Kidney (tissue), 14 donors: Measurements from ENCODE around the gene PITPNM3. TPM values are rescaled to one million over a fixed set of nuclear protein-coding genes. Genes with fewer than 3 reads are reported as not detected.

Experiments used
- DNase-seq, 5 donors: peaks; one replicate each; pipeline ENCODE4 v3.0.0-alpha.2; 2013 to 2020
- FAIRE-seq: peaks from 2 replicates; lab custom pipeline; 2012; peaks lifted over from hg19 to GRCh38; lab: Jason Lieb, UNC
- H3K27ac ChIP-seq, 2 donors: one replicate each; pipeline ENCODE4 v1.7.0; 2013; ENCODE audit warnings: low read depth in 2 of 2, low read length in 2 of 2, inconsistent platforms in 1 of 2
- H3K27me3 ChIP-seq: one replicate; pipeline ENCODE4 v1.7.1; 2013; ENCODE audit warnings: low read length, inconsistent platforms; ENCODE audit not compliant: control insufficient read depth, insufficient read depth
- H3K36me3 ChIP-seq, 3 donors: one replicate each; pipeline versions ENCODE4 v1.7.0 to v1.7.1; 2013; ENCODE audit warnings: low read length in 3 of 3, control low read depth in 1 of 3, inconsistent platforms in 1 of 3; ENCODE audit not compliant: insufficient read depth in 3 of 3, control insufficient read depth in 2 of 3
- H3K4me1 ChIP-seq, 3 donors: one replicate each; pipeline versions ENCODE4 v1.7.0 to v1.7.1; 2013; ENCODE audit warnings: low read length in 3 of 3, inconsistent platforms in 1 of 3, low read depth in 1 of 3; ENCODE audit not compliant: control insufficient read depth in 2 of 3, insufficient read depth in 2 of 3
- H3K4me3 ChIP-seq, 3 donors: one replicate each; pipeline versions ENCODE4 v1.7.0 to v1.8.1; 2013; ENCODE audit warnings: low read length in 3 of 3, control low read depth in 1 of 3, inconsistent platforms in 1 of 3
- H3K9ac ChIP-seq, 3 donors: one replicate each; pipeline versions ENCODE4 v1.7.0 to v1.7.1; 2013; ENCODE audit warnings: low read length in 3 of 3, control low read depth in 1 of 3, inconsistent platforms in 1 of 3
- H3K9me3 ChIP-seq, 3 donors: one replicate each; pipeline versions ENCODE4 v1.7.0 to v1.7.1; 2013; ENCODE audit warnings: low read length in 3 of 3, control low read depth in 1 of 3, inconsistent platforms in 1 of 3; ENCODE audit not compliant: control insufficient read depth in 2 of 3, insufficient read depth in 1 of 3
- intact Hi-C: fragments of 100-400 bp; cut with DNase I; formaldehyde crosslinking; loops from one replicate; pipeline ENCODE4 v1.11.1; 2022
- polyA plus RNA-seq: library from polyadenylated mRNA; stranded (reverse); fragments of 350-450 nt; fragmentation: Illumina TruSeq; extraction: RNeasy Lipid Tissue Mini Kit (QIAGEN cat#74804); gene quantifications from one replicate; pipeline ENCODE4 v1.2.3, GENCODE V29; 2014; ENCODE audit warnings: low read depth, low replicate concordance; ENCODE audit not compliant: insufficient read depth
- total RNA-seq: library from RNA; stranded (reverse); fragmentation: NEBNext Ultra II Directional; extraction: Animal tissue kit (Norgen Biotek cat#: 25700); gene quantifications from one replicate; pipeline ENCODE4 v1.2.1, GENCODE V29; 2021
- TF ChIP-seq, protein P1 (sequence below): IDR thresholded peaks from 3 replicates; pipeline ENCODE4 v1.5.1; 2012; ENCODE audit warnings: mild to moderate bottlenecking, moderate library complexity, borderline replicate concordance; ENCODE audit not compliant: insufficient read depth; ENCODE audit errors: extremely low read depth
- donor health status: control.
- donor health status: control.
- donor health status: control.
- donor health status: control.
- donor health status: control.
- donor health status: DM: yes; HTN: yes; CAD: no.
- donor health status: Normal renal cell carcinoma (clear cell type).

Gene PITPNM3
- total and polyA plus RNA-seq, 2 donors from 2014 or later: 1.8 to 9.1 TPM

DNA sequence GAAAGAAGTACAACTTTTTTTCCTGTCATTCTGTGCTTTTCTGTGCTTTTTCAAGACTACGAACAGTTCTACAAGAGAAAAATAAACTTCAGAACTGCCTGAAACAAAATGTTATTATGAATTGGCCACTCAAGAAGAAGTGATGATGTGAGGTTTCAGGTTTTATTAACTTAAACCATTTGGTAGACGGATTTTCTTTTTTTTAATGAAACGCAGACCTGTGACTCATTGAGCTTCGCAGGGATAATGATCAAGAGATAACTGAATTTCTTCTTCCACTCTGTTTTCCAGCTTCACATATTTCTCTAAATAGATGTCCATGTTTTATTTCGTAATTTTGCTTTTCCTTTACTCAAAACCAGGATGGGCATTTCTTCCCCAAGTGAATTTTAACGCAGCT is 154.1 kb downstream of the PITPNM3 start:
- no peaks in the 10 kb centered on the region for H3K36me3 ChIP-seq
- peaks cover 0 to 5% (median 2%) of the 10 kb centered on the region in 3 donors for H3K9me3 ChIP-seq
- FAIRE-seq (no peak), DNase-seq (no peak)
- TF ChIP-seq, protein P1, sequence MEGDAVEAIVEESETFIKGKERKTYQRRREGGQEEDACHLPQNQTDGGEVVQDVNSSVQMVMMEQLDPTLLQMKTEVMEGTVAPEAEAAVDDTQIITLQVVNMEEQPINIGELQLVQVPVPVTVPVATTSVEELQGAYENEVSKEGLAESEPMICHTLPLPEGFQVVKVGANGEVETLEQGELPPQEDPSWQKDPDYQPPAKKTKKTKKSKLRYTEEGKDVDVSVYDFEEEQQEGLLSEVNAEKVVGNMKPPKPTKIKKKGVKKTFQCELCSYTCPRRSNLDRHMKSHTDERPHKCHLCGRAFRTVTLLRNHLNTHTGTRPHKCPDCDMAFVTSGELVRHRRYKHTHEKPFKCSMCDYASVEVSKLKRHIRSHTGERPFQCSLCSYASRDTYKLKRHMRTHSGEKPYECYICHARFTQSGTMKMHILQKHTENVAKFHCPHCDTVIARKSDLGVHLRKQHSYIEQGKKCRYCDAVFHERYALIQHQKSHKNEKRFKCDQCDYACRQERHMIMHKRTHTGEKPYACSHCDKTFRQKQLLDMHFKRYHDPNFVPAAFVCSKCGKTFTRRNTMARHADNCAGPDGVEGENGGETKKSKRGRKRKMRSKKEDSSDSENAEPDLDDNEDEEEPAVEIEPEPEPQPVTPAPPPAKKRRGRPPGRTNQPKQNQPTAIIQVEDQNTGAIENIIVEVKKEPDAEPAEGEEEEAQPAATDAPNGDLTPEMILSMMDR: no peak
- no peak overlapping the region for H3K4me3 ChIP-seq
- H3K9ac ChIP-seq: no peak overlapping the region
- no peaks in the 10 kb centered on the region for H3K27me3 ChIP-seq
- H3K4me1 ChIP-seq: no peaks in the 10 kb centered on the region
- no peak overlapping the region for H3K27ac ChIP-seq
- intact Hi-C loops: no loop called here

Other genes starting within 250 kb of the PITPNM3 start
- gene AIPL1, start 121.4 kb downstream of the PITPNM3 start, total RNA-seq: not detected
- not detected for gene AIPL1, start 121.4 kb downstream of the PITPNM3 start, polyA plus RNA-seq
- gene PIMREG, start 112.1 kb downstream of the PITPNM3 start, total RNA-seq: 1.7 TPM
- gene PIMREG, start 112.1 kb downstream of the PITPNM3 start, polyA plus RNA-seq: not detected
- 21.8 TPM for gene KIAA0753, start 84.2 kb upstream of the PITPNM3 start, total RNA-seq
- gene KIAA0753, start 84.2 kb upstream of the PITPNM3 start, polyA plus RNA-seq: 4.2 TPM
- 56.7 TPM for gene TXNDC17, start 84.5 kb upstream of the PITPNM3 start, total RNA-seq
- gene TXNDC17, start 84.5 kb upstream of the PITPNM3 start, polyA plus RNA-seq: 394 TPM
- gene MED31, start 95.0 kb upstream of the PITPNM3 start, total RNA-seq: 15.9 TPM
- gene MED31, start 95.0 kb upstream of the PITPNM3 start, polyA plus RNA-seq: 21.0 TPM
- 3.4 TPM for gene C17orf100, start 95.2 kb upstream of the PITPNM3 start, total RNA-seq
- 3.7 TPM for gene C17orf100, start 95.2 kb upstream of the PITPNM3 start, polyA plus RNA-seq
- gene SLC13A5, start 156.8 kb upstream of the PITPNM3 start, total RNA-seq: not detected
- not detected for gene SLC13A5, start 156.8 kb upstream of the PITPNM3 start, polyA plus RNA-seq
- 35.3 TPM for gene XAF1, start 199.5 kb upstream of the PITPNM3 start, total RNA-seq
- gene XAF1, start 199.5 kb upstream of the PITPNM3 start, polyA plus RNA-seq: 7.9 TPM
- not detected for gene FBXO39, start 219.7 kb upstream of the PITPNM3 start, total RNA-seq
- gene FBXO39, start 219.7 kb upstream of the PITPNM3 start, polyA plus RNA-seq: not detected